Measurements from ENCODE around the gene NOD1.

DNA sequence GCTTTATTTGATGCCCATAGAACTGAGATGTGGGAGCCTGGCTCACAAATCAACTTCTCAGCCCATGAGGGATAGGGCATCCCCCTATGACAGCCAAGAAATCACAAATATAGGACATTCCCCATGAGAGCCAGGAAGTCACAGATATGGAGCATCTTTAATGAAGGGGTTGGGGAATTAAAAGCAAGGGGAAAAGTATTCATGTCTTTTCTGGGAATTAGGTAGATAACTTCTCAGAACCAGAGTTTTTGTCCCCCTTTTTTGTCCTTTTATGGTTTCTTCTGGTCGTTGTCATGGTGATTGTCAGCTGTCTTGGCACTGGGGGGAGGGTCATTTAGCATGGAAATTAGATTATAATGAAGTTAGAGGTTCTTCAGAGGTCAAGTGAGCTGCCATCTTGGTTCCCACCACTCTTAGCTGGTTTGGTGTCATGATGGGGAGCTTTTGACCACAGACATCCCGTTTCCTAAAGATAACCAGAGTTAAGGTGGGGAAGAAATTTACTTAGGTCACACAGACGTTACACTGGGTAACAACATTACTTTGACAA, 56.9 kb downstream of the NOD1 start:
- TF ChIP-seq POLR2A (IDR thresholded peaks at IDR 0.05): no peak
- TF ChIP-seq, protein P1, sequence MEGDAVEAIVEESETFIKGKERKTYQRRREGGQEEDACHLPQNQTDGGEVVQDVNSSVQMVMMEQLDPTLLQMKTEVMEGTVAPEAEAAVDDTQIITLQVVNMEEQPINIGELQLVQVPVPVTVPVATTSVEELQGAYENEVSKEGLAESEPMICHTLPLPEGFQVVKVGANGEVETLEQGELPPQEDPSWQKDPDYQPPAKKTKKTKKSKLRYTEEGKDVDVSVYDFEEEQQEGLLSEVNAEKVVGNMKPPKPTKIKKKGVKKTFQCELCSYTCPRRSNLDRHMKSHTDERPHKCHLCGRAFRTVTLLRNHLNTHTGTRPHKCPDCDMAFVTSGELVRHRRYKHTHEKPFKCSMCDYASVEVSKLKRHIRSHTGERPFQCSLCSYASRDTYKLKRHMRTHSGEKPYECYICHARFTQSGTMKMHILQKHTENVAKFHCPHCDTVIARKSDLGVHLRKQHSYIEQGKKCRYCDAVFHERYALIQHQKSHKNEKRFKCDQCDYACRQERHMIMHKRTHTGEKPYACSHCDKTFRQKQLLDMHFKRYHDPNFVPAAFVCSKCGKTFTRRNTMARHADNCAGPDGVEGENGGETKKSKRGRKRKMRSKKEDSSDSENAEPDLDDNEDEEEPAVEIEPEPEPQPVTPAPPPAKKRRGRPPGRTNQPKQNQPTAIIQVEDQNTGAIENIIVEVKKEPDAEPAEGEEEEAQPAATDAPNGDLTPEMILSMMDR (IDR thresholded peaks at IDR 0.05): no peak
